ENCODE measurements around the gene GMCL2.

Gene GMCL2

DNA sequence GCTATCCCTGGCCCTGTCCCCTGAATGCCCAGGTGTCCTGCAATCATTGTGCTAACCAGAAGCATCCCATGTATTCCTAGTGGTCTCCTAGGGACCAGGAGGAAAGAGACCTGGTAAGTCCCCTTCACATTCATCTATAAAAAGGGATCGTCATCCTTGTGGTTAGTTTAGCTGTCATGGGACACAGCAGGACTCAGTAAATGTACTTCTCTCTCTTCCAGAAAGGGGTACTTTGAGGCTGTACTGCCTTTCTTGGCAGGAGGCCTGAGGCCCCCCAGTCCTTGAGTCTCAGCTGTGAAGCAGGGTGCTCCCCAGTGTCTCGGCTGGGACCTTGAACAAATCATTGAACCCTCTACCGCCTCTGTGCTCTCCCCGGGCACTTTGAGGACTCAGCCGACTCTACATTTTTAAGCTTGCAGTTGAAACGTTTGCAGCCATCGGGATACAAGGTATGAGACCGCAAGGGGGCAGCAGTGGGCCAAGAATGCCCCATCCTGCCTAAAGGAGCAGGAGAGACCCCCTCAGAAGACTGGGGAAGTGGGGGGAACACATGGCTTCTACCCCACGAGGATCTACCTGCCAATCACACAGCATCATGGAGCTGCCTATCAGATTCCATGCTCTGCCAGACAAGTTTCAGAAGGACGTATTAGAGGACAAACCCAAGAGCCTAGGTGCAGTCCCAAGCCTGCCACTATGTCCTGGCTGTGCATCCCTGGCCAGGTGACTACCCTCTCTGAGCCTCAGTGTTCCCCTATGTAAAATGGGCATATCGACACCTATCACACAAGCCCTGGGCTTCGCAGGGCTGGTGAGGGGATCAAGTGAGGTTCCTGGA, 47.8 kb upstream of the GMCL2 start:
- no peak overlapping the region for H3K4me3 ChIP-seq (ENCODE audit: low read depth, low read length)
- H3K36me3 ChIP-seq (ENCODE audit: control insufficient read depth, insufficient read depth, low read length), result no peaks in the 10 kb centered on the region
- H3K79me2 ChIP-seq, result no peaks in the 10 kb centered on the region
- peak overlapping the region; percentile 47 for H2AFZ ChIP-seq
- no peaks in the 10 kb centered on the region for H3K27me3 ChIP-seq (ENCODE audit: control insufficient read depth, insufficient read depth, low read length)
- no peak overlapping the region for H3K4me2 ChIP-seq (ENCODE audit: low read length)
- peaks cover 7% of the 10 kb centered on the region for H3K4me1 ChIP-seq
- H3K9ac ChIP-seq, result no peak overlapping the region
- TF ChIP-seq, protein P1, sequence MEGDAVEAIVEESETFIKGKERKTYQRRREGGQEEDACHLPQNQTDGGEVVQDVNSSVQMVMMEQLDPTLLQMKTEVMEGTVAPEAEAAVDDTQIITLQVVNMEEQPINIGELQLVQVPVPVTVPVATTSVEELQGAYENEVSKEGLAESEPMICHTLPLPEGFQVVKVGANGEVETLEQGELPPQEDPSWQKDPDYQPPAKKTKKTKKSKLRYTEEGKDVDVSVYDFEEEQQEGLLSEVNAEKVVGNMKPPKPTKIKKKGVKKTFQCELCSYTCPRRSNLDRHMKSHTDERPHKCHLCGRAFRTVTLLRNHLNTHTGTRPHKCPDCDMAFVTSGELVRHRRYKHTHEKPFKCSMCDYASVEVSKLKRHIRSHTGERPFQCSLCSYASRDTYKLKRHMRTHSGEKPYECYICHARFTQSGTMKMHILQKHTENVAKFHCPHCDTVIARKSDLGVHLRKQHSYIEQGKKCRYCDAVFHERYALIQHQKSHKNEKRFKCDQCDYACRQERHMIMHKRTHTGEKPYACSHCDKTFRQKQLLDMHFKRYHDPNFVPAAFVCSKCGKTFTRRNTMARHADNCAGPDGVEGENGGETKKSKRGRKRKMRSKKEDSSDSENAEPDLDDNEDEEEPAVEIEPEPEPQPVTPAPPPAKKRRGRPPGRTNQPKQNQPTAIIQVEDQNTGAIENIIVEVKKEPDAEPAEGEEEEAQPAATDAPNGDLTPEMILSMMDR (IDR thresholded peaks at IDR 0.05), result peak; percentile 57
- H3K9me3 ChIP-seq (ENCODE audit: control insufficient read depth, low read length), result no peaks in the 10 kb centered on the region
- H3K27ac ChIP-seq, result no peak overlapping the region

DNA sequence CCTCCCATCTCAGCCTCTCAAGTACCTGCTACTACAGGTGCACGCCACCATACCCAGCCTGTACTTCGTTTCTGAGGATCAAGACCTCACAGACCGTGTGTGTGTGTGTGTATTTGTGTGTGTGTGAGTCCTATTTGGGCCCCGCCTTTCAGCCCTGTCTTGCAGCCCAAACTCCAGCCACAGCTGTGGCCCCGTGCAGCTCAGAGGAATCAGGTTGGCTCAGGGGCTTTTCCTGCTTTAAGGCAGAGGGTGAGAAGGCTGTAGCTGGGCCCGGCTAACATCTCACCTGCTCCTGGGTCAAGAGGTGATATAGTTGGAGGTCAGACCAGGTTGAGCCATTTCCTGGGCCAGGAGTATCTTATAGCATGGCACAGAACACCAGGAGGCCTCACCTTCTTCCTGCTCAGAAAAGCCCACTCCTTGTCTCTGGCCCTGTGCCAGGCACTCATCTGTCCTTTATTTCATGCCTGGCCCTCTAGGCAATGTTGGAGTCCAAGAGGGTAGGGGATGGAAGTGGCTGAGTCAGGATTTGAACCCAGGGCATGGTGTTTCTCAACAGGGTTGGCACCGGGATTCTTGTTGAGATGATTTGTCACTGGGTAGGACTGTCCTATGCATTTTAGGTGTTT, 47.1 kb upstream of the GMCL2 start:
- Histone ChIP-seq H3K4me3 (ENCODE audit: low read depth, low read length) (no peak overlapping the region), H3K36me3 (ENCODE audit: control insufficient read depth, insufficient read depth, low read length) (no peaks in the 10 kb centered on the region), H3K4me1 (peaks cover 7% of the 10 kb centered on the region), H3K27ac (no peak overlapping the region), H3K4me2 (ENCODE audit: low read length) (no peak overlapping the region), H3K27me3 (ENCODE audit: control insufficient read depth, insufficient read depth, low read length) (no peaks in the 10 kb centered on the region), H3K9me3 (ENCODE audit: control insufficient read depth, low read length) (no peaks in the 10 kb centered on the region), H3K79me2 (no peaks in the 10 kb centered on the region), H2AFZ (peak overlapping the region; percentile 47), H3K9ac (no peak overlapping the region)
- TF ChIP-seq, protein P1 (IDR thresholded peaks at IDR 0.05), result no peak

DNA sequence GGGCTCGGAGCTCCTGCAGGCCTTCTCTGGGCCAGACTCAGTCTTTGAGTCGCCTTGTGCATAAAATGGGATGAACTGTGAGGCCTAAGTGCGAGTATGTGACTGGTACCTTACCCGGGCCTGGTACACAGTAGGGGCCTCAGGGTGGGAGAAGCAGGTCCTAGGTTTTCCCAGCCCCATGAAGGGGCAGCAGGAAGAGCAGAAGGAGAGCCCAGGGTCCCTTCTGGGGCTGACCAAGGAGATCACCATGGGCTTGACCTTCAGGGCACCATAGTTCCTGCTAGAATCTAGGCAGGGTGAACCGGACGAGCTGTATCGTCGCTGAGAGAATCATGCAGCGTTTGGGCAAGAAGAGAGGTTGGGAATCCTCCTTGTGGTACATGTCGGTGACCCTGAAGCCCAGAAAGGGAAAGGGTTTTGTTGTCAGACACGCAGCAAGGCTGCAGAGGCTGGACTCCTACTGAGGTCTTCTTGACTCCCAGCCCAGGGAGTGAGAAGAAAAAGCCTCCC, 45.8 kb upstream of the GMCL2 start:
- Histone ChIP-seq H3K27ac (peak overlapping the region; percentile 74), H3K9me3 (ENCODE audit: control insufficient read depth, low read length) (no peaks in the 10 kb centered on the region), H3K9ac (peak overlapping the region; percentile 63), H3K36me3 (ENCODE audit: control insufficient read depth, insufficient read depth, low read length) (no peaks in the 10 kb centered on the region), H3K4me3 (ENCODE audit: low read depth, low read length) (peak overlapping the region; percentile 68), H3K27me3 (ENCODE audit: control insufficient read depth, insufficient read depth, low read length) (no peaks in the 10 kb centered on the region), H3K4me2 (ENCODE audit: low read length) (peak overlapping the region; percentile 72), H3K79me2 (no peaks in the 10 kb centered on the region), H2AFZ (peak overlapping the region; percentile 99), H3K4me1 (peaks cover 7% of the 10 kb centered on the region)
- TF ChIP-seq, protein P1 (IDR thresholded peaks at IDR 0.05), result no peak

DNA sequence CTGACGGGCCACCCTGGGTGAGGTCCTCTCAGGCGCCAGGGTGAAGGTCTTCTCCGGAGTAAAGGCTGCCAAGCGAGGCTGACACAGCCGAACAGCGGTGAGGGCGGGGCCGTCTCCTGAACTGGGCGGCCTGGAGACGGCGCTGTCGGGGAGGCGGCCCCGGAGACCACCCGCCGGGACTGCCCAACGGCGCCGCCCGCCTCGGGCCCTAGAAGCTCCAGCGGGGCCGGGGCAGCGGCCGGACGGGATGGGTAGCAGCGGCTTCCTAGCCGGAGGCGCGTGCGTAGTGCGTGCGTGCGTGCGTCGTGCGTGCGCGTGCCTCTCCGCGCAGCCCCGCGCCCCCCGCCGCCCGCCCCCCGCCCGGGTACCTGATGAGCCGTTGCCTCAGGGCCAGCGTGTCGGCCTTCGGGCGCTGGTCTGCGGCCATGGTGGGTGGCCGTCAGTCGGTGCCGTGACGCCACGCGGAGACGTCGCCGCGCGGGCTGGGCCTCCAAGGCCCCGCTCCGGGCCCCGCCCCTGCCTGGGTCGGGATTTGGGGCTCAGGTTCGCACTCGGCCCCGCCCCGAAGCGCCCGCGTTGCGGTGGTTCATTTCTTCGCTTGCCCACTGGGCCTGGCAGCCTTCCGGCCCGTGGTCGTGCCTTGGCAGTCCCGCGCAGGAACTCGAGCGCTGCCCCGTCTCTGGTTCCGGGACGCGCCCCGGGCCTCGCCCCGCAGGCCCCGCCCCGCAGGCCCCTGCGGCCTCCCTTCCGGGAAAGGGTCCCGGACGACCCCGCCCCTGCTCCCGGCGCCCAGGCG, 45.2 kb upstream of the GMCL2 start, which contains the start of gene PHYKPL:
Gene PHYKPL (minus strand): TSS at position 679 of the 796 bp plus-strand sequence. CDS start 252 bp downstream, at position 427.
- Histone ChIP-seq H3K4me1 (peaks cover 7% of the 10 kb centered on the region), H3K79me2 (no peaks in the 10 kb centered on the region), H3K9ac (peak within 1 kb of the TSS; percentile 63), H3K27me3 (ENCODE audit: control insufficient read depth, insufficient read depth, low read length) (no peaks in the 10 kb centered on the region), H3K9me3 (ENCODE audit: control insufficient read depth, low read length) (no peaks in the 10 kb centered on the region), H3K36me3 (ENCODE audit: control insufficient read depth, insufficient read depth, low read length) (no peaks in the 10 kb centered on the region), H2AFZ (peak within 1 kb of the TSS; percentile 99), H3K4me2 (ENCODE audit: low read length) (peak within 1 kb of the TSS; percentile 72), H3K27ac (peak within 1 kb of the TSS; percentile 74), H3K4me3 (ENCODE audit: low read depth, low read length) (peak within 1 kb of the TSS; percentile 68)
- TF ChIP-seq, protein P1 (IDR thresholded peaks at IDR 0.05), result no peak

Measured in parathyroid adenoma (tissue), 2 donors.